Stimulated activated CD8-positive, alpha-beta memory T cell treated with anti-CD3 and anti-CD28 coated beads, Interleukin-2, amount 100 ng/mL, for 48 hours (primary cell): Measurements from ENCODE around the gene CDCA7.
"Not testable (repeated sequence)": the region's sequence is repeated elsewhere in the genome, so short reads cannot be mapped to it uniquely, and the experiment has no call there.

Experiments
- DNase-seq, 2 donors: peaks; one replicate each; pipeline ENCODE4 v3.0.0-alpha.2; 2020; ENCODE audit warnings: low read depth in 2 of 2

The CDCA7 gene

GRCh38 chr2:173354582-173355131 is at the start of gene CDCA7:
Gene CDCA7, plus strand, starts transcription at chr2:173354872. Its CDS starts 92 bp downstream, at chr2:173354964.
- DNase-seq: peak; percentile 65 to 70

GRCh38 chr2:173305303-173305702 is 49.4 kb upstream of the CDCA7 start:
- no peak for DNase-seq

GRCh38 chr2:173307293-173307692 is 47.4 kb upstream of the CDCA7 start:
- no peak for DNase-seq

GRCh38 chr2:173309370-173309769 is 45.3 kb upstream of the CDCA7 start:
- not testable (repeated sequence) for DNase-seq

GRCh38 chr2:173311844-173312606 is 42.6 kb upstream of the CDCA7 start:
- DNase-seq: no peak

- DNase-seq: no peak
Measured at GRCh38 chr2:173323371-173323770, 31.3 kb upstream of the CDCA7 start.

GRCh38 chr2:173326806-173327205 is 27.9 kb upstream of the CDCA7 start:
- no peak for DNase-seq

GRCh38 chr2:173327421-173327820 is 27.3 kb upstream of the CDCA7 start:
- DNase-seq: no peak

- DNase-seq: not testable (repeated sequence)
Measured at GRCh38 chr2:173333003-173333402, 21.7 kb upstream of the CDCA7 start.

- no peak for DNase-seq
Measured at GRCh38 chr2:173339807-173340206, 14.9 kb upstream of the CDCA7 start.

GRCh38 chr2:173343921-173344320 is 10.8 kb upstream of the CDCA7 start:
- DNase-seq: no peak

GRCh38 chr2:173346035-173346434 is 8.6 kb upstream of the CDCA7 start:
- no peak for DNase-seq

GRCh38 chr2:173347305-173348168 is 7.1 kb upstream of the CDCA7 start:
- no peak for DNase-seq

- no peak for DNase-seq
Measured at GRCh38 chr2:173349287-173349686, 5.4 kb upstream of the CDCA7 start.

GRCh38 chr2:173350383-173350782 is 4.3 kb upstream of the CDCA7 start:
- DNase-seq: no peak

- no peak for DNase-seq
Measured at GRCh38 chr2:173351879-173352278, 2.8 kb upstream of the CDCA7 start.

GRCh38 chr2:173353556-173353955 is 1.1 kb upstream of the CDCA7 start:
- no peak for DNase-seq

- DNase-seq: no peak
Measured at GRCh38 chr2:173354073-173354581, 545 bp upstream of the CDCA7 start.

- peak; percentile 6 to 8 for DNase-seq
Measured at GRCh38 chr2:173355132-173355865, 627 bp downstream of the CDCA7 start.

GRCh38 chr2:173355866-173356508 is 1.3 kb downstream of the CDCA7 start:
- peak in 1 of 2 donors; percentile 10 for DNase-seq

GRCh38 chr2:173357346-173357745 is 2.7 kb downstream of the CDCA7 start:
- no peak for DNase-seq
